Fibroblast of the conjunctiva (primary cell): ENCODE data around the gene ITGAV.

Source experiments
- DNase-seq: peaks from one replicate; pipeline ENCODE4 v3.0.0-alpha.2; 2010; ENCODE audit warnings: low read depth

Gene ITGAV

DNA sequence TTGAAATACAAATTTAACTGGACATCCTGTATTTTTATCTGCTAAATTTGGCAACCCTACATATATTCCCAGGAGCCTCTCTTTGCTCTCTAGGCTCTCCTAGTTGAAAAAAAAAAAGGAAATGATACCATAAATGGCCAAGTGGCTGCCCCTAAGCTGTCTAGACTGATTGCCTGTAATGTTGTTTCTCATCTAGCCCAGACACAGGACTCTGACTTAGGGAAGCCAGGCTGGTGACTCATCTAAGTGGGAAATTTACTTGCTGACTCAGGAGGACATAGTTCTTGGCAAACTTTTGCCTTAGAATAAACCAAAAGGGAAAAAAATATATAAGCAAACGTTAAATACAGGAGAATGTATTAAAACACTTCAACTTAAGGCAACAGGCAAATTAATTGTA lies 14.6 kb upstream of the ITGAV start:
- DNase-seq, result peak; percentile 94

- DNase-seq, result no peak
These were observed 14.0 kb upstream of the ITGAV start for GRCh38 chr2:186575856-186576255.

- DNase-seq, result no peak
These were observed 13.2 kb upstream of the ITGAV start for GRCh38 chr2:186576614-186577013.

GRCh38 chr2:186582698-186583097 lies 7.2 kb upstream of the ITGAV start:
- DNase-seq, result no peak

- DNase-seq, result no peak
These were observed 5.8 kb upstream of the ITGAV start for GRCh38 chr2:186584053-186584452.

DNA sequence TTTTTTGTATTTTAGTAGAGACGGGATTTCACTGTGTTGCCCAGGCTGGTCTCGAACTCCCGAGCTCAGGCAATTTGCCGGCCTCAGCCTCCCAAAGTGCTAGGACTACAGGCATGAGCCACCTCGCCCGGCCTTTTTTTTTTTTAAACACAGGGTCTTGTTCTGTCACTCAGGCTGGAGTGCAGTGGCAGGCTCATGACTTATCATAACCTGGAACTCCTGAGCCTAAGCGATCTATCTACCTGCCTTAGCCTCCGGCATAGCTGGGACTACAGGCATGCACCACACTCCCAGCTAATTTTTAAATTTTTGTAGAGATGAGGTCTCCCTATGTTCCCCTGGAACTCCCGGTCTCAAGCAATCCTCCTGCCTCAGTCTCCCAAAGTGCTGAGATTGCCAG lies 1.4 kb upstream of the ITGAV start:
- no peak for DNase-seq

- DNase-seq, result no peak
These were observed 780 bp upstream of the ITGAV start for GRCh38 chr2:186588940-186589611.

- no peak for DNase-seq
These were observed 498 bp downstream of the ITGAV start for GRCh38 chr2:186590350-186590758.

GRCh38 chr2:186590759-186591505 lies 1.1 kb downstream of the ITGAV start:
- no peak for DNase-seq

- no peak for DNase-seq
These were observed 1.6 kb downstream of the ITGAV start for GRCh38 chr2:186591506-186591890.

GRCh38 chr2:186592137-186592875 lies 2.5 kb downstream of the ITGAV start:
- DNase-seq, result no peak

DNA sequence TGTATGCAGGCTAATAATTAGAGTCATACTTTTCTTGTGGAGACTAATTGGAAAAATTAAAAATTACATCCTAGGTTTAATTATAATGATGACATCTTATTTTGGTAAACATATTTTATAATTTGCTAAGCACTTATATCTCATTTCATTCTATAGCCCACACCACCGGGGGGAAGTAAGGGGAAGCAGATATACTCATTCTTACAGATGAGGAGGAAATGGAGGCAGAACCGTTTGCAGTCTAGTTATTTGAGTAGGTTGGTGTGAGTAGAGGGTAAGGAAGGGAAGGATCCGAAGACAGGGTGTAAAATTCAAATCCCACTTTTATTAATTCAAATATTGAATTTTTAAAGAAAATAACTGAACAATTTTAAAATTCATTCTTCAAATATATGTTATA lies 3.7 kb downstream of the ITGAV start:
- no peak for DNase-seq

DNA sequence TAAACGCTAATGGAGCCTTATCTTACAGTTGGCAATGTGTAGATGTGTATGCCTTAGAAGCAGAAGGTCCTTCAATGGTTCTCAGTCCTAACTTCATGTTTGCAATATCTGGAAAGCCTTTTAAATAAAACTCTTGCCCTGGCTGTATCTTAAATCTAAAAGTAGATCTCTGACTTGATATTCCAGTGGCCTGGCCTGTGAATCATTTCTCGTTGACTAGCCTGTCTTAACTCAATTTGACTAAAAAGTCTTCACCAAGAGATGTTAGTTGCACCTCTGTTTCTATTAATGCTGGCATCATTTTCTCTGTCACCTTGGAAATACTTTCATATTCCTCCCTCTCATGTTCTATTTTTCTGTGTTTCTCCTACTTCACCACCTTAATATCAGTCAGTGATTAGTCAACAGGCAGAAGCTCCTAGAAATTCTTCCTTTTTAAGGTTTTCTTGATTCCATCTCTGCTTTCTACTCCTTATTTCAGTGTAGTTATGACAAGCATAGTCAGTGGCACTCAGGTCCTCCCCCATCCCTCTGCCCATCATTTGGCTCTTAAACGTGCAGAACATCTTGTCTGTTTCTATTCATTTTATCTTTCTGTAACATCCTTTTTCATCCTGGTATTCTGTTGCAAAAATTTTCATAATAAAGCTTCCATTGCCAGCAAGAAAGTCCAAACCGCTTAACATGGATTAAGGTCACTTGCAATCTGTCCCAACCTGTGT lies 4.3 kb downstream of the ITGAV start:
- no peak for DNase-seq

DNA sequence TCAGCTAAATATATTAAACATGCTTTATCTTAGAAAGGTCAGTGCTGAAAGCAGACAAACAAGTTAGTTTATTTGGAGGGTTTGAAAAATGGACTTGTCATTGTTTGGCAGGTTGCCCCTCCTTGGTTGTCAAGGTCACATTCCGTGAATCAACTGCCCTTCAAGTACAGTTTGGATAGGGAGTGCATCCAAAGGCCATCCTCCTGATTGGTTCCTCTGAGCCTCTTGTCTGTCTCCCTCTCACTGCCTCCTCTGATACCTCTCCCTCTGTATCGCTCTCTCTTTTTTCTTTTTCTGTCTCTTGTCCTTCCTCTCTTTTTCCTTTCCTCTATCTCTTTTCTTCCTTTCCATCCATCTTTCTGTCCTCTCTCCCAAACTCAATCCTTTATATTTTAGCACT lies 5.4 kb downstream of the ITGAV start:
- DNase-seq, result no peak

- no peak for DNase-seq
These were observed 9.4 kb downstream of the ITGAV start for GRCh38 chr2:186599186-186599778.

DNA sequence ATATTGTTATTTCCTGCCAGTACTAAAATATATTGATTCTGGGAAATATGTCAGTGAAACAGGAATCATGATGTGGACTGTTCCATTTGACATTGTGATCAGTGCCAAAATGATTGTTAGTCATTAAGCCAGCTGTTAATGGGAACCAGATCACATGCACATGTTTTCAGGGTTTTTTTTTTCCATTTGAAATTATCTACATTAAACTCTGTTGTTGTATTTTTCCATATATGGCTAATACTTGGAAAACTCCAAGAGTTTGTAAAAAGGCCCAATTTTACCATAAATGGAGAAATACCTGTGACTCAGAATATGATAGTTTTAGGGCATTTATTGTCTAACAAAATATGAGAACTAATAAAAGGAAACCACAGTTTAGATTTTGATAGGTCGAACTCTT lies 13.4 kb downstream of the ITGAV start:
- no peak for DNase-seq

- no peak for DNase-seq
These were observed 15.2 kb downstream of the ITGAV start for GRCh38 chr2:186605041-186605440.

DNA sequence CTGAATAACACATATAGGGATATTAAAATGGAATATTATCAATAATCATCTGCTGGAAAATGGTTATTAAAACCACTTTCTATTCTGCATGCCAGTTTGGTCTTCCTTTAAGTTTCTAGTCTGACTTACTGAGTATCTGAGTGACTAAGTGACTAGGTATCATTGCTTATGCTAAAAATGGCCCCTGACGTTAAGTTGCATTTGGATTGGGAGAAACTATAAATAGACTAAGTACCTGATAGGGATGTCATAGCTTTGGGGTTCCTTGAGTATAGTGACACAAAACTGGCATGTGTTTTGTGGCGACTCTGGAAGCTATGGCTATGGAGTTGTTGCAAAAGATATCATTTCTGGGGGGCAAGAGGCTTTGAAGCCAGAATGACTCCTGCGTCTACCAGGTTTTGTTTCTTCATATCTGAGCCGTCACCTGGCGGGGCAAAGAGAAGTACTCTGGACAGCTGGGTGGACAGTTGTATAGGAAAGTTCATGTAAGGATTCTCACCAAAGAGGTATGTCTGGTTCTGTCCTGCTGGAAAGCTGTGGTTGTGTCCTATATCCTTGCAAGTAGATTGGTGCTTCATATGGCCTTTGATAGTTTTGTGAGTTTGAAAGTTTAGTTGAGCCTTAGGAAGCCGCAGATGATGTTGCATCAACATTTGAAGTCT lies 17.9 kb downstream of the ITGAV start:
- DNase-seq, result no peak

DNA sequence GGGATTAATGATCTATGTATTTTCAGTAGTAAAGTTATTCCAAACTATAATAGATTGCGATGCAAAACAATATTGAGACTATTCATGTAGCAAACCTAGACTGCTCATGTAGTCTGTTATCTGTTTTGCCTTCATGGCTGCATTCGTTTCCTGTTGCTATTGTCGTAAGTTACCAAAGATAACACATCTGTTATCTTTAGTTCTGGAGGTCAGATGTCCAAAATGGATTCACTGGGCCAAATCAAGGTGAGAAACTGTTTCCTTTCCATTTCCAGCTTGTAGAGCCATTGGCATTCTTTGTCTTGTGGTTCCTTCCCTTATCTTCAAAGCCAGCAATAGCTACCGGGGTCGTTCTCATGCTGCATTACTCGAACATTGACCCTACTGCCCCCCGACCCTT lies 20.9 kb downstream of the ITGAV start:
- no peak for DNase-seq

DNA sequence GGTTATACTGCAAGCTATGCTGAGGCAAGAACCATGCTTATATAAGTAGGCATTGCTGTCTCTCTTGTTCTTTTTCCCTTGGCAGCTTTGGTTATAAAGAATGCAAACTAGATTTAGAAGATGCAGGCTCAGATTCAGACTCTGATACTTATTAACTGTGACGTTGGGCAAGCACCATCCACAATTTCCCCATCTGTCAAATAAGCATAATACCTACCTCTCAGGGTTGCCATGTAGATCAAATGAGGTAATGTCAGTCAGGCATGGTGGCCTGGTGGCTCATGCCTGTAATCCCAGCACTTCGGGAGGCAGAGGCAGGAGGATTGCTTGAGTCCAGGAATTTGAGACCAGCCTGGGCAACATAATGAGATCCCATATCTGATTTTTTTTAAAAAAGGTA lies 21.7 kb downstream of the ITGAV start:
- no peak for DNase-seq

DNA sequence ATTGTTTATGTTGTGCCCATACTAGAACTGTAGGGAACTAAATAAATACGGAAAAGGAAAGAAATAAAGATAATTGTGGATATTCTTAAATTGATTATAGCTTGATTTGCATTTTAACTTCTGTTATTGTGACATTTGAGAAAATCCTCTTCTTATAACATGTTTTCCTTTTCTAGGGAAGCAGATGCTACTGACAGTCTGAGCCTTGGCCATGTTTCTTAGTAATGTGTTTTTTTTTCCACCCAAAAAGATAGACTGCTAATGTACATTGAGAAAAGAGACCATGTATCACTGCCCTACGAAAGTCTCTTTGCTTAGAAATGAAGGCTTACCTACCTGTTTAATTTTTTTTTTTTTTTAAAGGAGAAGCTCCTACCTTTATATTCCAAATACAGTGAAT lies 22.2 kb downstream of the ITGAV start:
- no peak for DNase-seq
